Heart right ventricle (tissue), 16 donors: ENCODE results near the gene C2orf49. TPM values are rescaled to one million over a fixed set of nuclear protein-coding genes. Genes with fewer than 3 reads are reported as not detected.

Experiments
- ATAC-seq, 8 donors: fragments of 200-7000 bp; cut with Tn5 transposase; one replicate each; pipeline ENCODE4 v1.9.1; 2020; ENCODE audit warnings: mild to moderate bottlenecking in 8 of 8, moderate library complexity in 8 of 8, moderate number of reproducible peaks in 1 of 8
- DNase-seq, 2 donors: peaks; one replicate each; pipeline ENCODE4 v3.0.0-alpha.2; 2020
- H3K27ac ChIP-seq, 10 donors: fragments of 200-600 bp; sonication (generic) in 2 of 10; one replicate each; pipeline versions ENCODE4 v1.5.0 to v1.8.0; 2020 to 2022; ENCODE audit warnings: mild to moderate bottlenecking in 3 of 10
- H3K27me3 ChIP-seq, 7 donors: fragments of 200-600 bp; one replicate each; pipeline ENCODE4 v1.8.0; 2021 to 2022; ENCODE audit warnings: mild to moderate bottlenecking in 2 of 7
- H3K36me3 ChIP-seq, 9 donors: fragments of 200-600 bp; sonication (generic) in 1 of 9; one replicate each; pipeline versions ENCODE4 v1.5.0 to v1.8.0; 2020 to 2022; ENCODE audit warnings: mild to moderate bottlenecking in 2 of 9
- H3K4me1 ChIP-seq, 9 donors: fragments of 200-600 bp; sonication (generic) in 1 of 9; one replicate each; pipeline versions ENCODE4 v1.5.0 to v1.8.0; 2020 to 2022; ENCODE audit warnings: mild to moderate bottlenecking in 4 of 9
- H3K4me3 ChIP-seq, 10 donors: fragments of 200-600 bp; sonication (generic) in 2 of 10; one replicate each; pipeline versions ENCODE4 v1.5.0 to v1.8.0; 2020 to 2022; ENCODE audit warnings: mild to moderate bottlenecking in 7 of 10, moderate library complexity in 2 of 10
- H3K9me3 ChIP-seq, 11 donors: fragments of 200-600 bp in 10 of 11; sonication (generic) in 2 of 11; one replicate each; pipeline versions ENCODE4 v1.5.0 to v1.8.0; 2013 to 2022; ENCODE audit warnings: mild to moderate bottlenecking in 2 of 11, control low read depth in 1 of 11, moderate library complexity in 1 of 11
- CTCF ChIP-seq, 9 donors: fragments of 200-600 bp; sonication (generic) in 2 of 9; IDR thresholded peaks; one replicate each; pipeline versions ENCODE4 v1.5.0 to v1.8.0; 2021 to 2022; ENCODE audit warnings: antibody characterized with exemption in 9 of 9, mild to moderate bottlenecking in 5 of 9, moderate library complexity in 1 of 9
- WGBS, 2 donors: extraction: QIAGEN DNeasy Blood & Tissue Kit; methylation state at CpG; one replicate each; pipeline ENCODE4 v1.1.7; 2013; ENCODE audit warnings: inconsistent platforms in 1 of 2; 5-methylcytosine and 5-hydroxymethylcytosine counted together
- intact Hi-C, 10 donors: fragments of 100-400 bp; cut with DNase I; formaldehyde crosslinking; loops; one replicate each; pipeline versions ENCODE4 v1.11.1 to v1.14.2; 2022
- polyA plus RNA-seq, 2 donors: library from polyadenylated mRNA; stranded (reverse); fragments of 200-250 nt; gene quantifications; one replicate each; pipeline ENCODE4 v1.2.3, GENCODE V29; 2013
- total RNA-seq, 10 donors: library from RNA; stranded (reverse); fragmentation: NEBNext Ultra II Directional in 3 of 10; extraction: Animal tissue kit (Norgen Biotek cat#: 25700) in 3 of 10; gene quantifications; one replicate each; pipeline versions ENCODE4 v1.2.1 to v1.2.4, GENCODE V29; 2021 to 2023
- donor health status: Arrhythmogenic right ventricular cardiomyopathy.
- donor health status: ischemic (EF 13 %, LVEDD 7.1; RV severe dilation, severe dysfunction).
- donor health status: healthy with polysubstance abuse.
- donor health status: DM: no; HTN: yes; CAD: no.
- donor health status: DM: no; HTN: no; CAD: no.
- donor health status: ischemic (EF 25% LVEDD 6.9; RV normal size, moderate dysfunction).
- donor health status: ischemic (EF 25% LVEDD 5.7; RV mildly dilated, moderate dysfunction).
- donor health status: healthy.
- donor health status: DM: yes; HTN: yes; CAD: no.
- donor health status: Ischemic cardiomyopathy.
- donor health status: ischemic (EF 35%, LVEDD 5.7; RV mildly dilated, moderate dysfunction).
- donor health status: nonischemic (EF 11% LVEDD 7.7; RV severe dilation, severe dysfunction).
- donor health status: DM: yes; HTN: yes; CAD: no.
- donor health status: PGD.
- donor health status: ischemic (EF 29% LVEDD 5.4; RV normal size, mild dysfunction).
- donor health status: nonischemic (EF 23%, LVEDD 6.1; RV moderate dilation, normal function).

The C2orf49 gene
- total and polyA plus RNA-seq, 12 donors = 9.0 to 22.9 (median 16.2) TPM

GRCh38 chr2:105365206-105365605 is 27.9 kb downstream of the C2orf49 start:
- intact Hi-C loops = loop anchor here in 2 of 10 donors (5.0 kb wide), 1 partner anchor 157 kb away; no protein-coding TSS in a partner anchor
- peaks cover 0 to 79% (median 16%) of the 10 kb centered on the region in 9 donors for H3K4me1 ChIP-seq
- 46 to 50% methylated on average over 3 of the region's 3 CpGs for WGBS, 2 donors
- no peaks in the 10 kb centered on the region for H3K27me3 ChIP-seq
- no peak for TF ChIP-seq CTCF (IDR thresholded peaks at IDR 0.05)
- peak overlapping the region in 7 of 10 donors; percentile 7 to 37 (median 18) for H3K27ac ChIP-seq
- DNase-seq (no peak), ATAC-seq (no peak)
- peaks cover 0 to 100% (median 59%) of the 10 kb centered on the region in 9 donors for H3K36me3 ChIP-seq
- H3K4me3 ChIP-seq = no peak overlapping the region
- H3K9me3 ChIP-seq = no peaks in the 10 kb centered on the region

GRCh38 chr2:105368759-105369408 is 31.5 kb downstream of the C2orf49 start:
- no peaks in the 10 kb centered on the region for H3K27me3 ChIP-seq
- H3K4me3 ChIP-seq = no peak overlapping the region
- H3K4me1 ChIP-seq = peaks cover 3 to 88% (median 29%) of the 10 kb centered on the region in 9 donors
- peaks cover 0 to 94% (median 41%) of the 10 kb centered on the region in 9 donors for H3K36me3 ChIP-seq
- ATAC-seq (no peak), DNase-seq (no peak)
- intact Hi-C loops = loop anchor here in 5 of 10 donors (1.0 to 5.0 kb wide), 3 partner anchors 152 to 153 kb away; no protein-coding TSS in a partner anchor
- TF ChIP-seq CTCF (IDR thresholded peaks at IDR 0.05) = no peak
- H3K9me3 ChIP-seq = no peaks in the 10 kb centered on the region
- H3K27ac ChIP-seq = peak overlapping the region in 7 of 10 donors; percentile 5 to 93 (median 31)
- WGBS, 2 donors = 43 to 54% methylated on average over 8 of the region's 8 CpGs

- ATAC-seq (peak; percentile 7 to 60 (median 53)), DNase-seq (peak; percentile 81 to 84)
- peak; percentile 64 to 91 (median 85) for TF ChIP-seq CTCF (IDR thresholded peaks at IDR 0.05)
- peaks cover 0 to 82% (median 31%) of the 10 kb centered on the region in 9 donors for H3K36me3 ChIP-seq
- WGBS, 2 donors = 33 to 34% methylated on average over 30 of the region's 30 CpGs
- no peaks in the 10 kb centered on the region for H3K27me3 ChIP-seq
- peak overlapping the region in 7 of 10 donors; percentile 7 to 93 (median 78) for H3K27ac ChIP-seq
- intact Hi-C loops = loop anchor here in 9 of 10 donors (1.0 to 10.0 kb wide), 6 partner anchors 65 to 152 kb away; no protein-coding TSS in a partner anchor
- H3K9me3 ChIP-seq = no peaks in the 10 kb centered on the region
- H3K4me3 ChIP-seq = no peak overlapping the region
- H3K4me1 ChIP-seq = peaks cover 3 to 88% (median 41%) of the 10 kb centered on the region in 9 donors
Measured at GRCh38 chr2:105369777-105370690, 32.7 kb downstream of the C2orf49 start.

DNA sequence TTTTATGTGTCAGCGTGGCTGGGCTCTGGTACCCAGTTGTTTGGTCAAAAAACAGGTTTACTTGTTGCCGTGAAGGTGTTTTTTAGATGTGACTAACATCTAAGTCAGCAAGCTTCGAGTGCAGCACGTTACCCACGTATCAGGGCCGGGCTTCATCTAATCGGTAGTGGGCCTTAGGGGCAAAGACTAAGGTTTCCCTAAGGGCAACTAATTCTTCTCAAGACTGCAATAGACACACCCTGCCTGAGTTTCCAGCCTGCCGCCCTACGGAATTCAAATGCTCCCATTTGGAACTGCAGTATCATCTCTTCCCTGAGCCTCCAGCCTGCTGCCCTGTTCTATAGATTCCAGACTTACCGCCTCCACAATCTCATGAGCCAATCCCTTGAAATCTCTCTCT is 33.8 kb downstream of the C2orf49 start:
- TF ChIP-seq CTCF (IDR thresholded peaks at IDR 0.05) = no peak
- Histone ChIP-seq H3K27ac (peak overlapping the region in 8 of 10 donors; percentile 20 to 93 (median 80)), H3K4me1 (peaks cover 9 to 89% (median 51%) of the 10 kb centered on the region in 9 donors), H3K27me3 (no peaks in the 10 kb centered on the region), H3K9me3 (no peaks in the 10 kb centered on the region), H3K4me3 (no peak overlapping the region), H3K36me3 (peaks cover 0 to 71% (median 28%) of the 10 kb centered on the region in 9 donors)
- WGBS, 2 donors = 59 to 74% methylated on average over 10 of the region's 10 CpGs
- intact Hi-C loops = loop anchor here in 5 of 10 donors (5.0 to 10.0 kb wide), 4 partner anchors 64 to 151 kb away; no protein-coding TSS in a partner anchor
- DNase-seq (peak in 1 of 2 donors; percentile 3), ATAC-seq (no peak)
